NCI-H1694 treated with DMSO at 0.1 percent for 48 hours (cell line): Measurements from ENCODE around the gene MDH2.
"Not testable (repeated sequence)": the region's sequence is repeated elsewhere in the genome, so short reads cannot be mapped to it uniquely, and the experiment has no call there.

Source experiments
- DNase-seq: peaks from one replicate; lab custom pipeline; 2025; lab: John Stamatoyannopoulos, UW

MDH2 gene

DNA sequence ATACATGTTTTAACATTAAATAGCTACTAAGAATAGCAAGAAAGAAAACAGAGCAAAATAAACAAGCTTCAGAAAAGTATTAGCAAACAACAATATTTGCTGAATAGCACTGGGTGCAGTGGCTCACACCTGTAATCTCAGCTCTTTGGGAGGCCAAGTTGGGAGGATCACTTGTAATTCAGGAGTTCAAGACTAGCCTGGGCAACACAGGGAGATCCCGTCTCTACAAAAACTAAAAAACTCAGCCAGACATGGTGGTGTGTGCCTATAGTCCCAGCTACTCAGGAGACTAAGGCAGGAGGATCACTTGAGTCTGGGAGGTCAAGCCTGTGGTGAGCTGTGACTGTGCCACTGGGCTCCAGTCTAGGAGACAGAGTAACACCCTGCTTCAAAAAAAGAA lies 66.8 kb downstream of the MDH2 start:
- not testable (repeated sequence) for DNase-seq
